ENCODE measurements around the gene AFF3. TPM values are rescaled to one million over a fixed set of nuclear protein-coding genes. Genes with fewer than 3 reads are reported as not detected.

The AFF3 gene
- total RNA-seq, 1 donor from 2014 or later, result 5.7 TPM

DNA sequence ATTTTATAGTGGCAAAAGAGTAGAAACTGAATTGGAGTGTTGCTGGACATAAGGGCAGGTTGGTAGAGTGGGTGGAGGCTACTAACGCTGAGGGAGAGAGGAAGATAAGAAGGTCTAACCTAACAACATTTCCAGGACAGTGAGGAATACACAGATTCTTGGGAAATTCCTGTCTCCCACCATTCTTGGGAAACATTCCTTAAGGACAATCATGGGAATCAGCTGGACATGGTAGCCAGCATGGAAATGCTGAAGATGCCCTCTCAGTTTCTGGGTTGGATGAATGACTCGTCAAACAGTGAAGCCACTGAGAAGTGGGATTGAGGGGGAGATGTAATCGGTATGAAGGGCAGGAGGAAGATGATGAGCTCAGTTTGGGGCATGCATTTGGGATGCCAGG, 265.4 kb downstream of the AFF3 start:
- intact Hi-C loops (cut with micrococcal nuclease), result no loop called here
- no peaks in the 10 kb centered on the region for H3K9me3 Mint-ChIP-seq
- H3K27ac Mint-ChIP-seq, result no peak overlapping the region
- H3K36me3 Mint-ChIP-seq (ENCODE audit: low read depth), result no peaks in the 10 kb centered on the region
- H3K4me1 Mint-ChIP-seq, result no peaks in the 10 kb centered on the region
- H3K4me3 Mint-ChIP-seq, result no peak overlapping the region
- H3K27me3 Mint-ChIP-seq, result peaks cover under 1% of the 10 kb centered on the region
- DNase-seq, result no peak

- no peaks in the 10 kb centered on the region for H3K9me3 Mint-ChIP-seq
- no peak overlapping the region for H3K27ac Mint-ChIP-seq
- H3K27me3 Mint-ChIP-seq, result no peaks in the 10 kb centered on the region
- H3K36me3 Mint-ChIP-seq (ENCODE audit: low read depth), result no peaks in the 10 kb centered on the region
- H3K4me3 Mint-ChIP-seq, result no peak overlapping the region
- no peak for DNase-seq
- intact Hi-C loops (cut with micrococcal nuclease), result no loop called here
- no peaks in the 10 kb centered on the region for H3K4me1 Mint-ChIP-seq
Observed at GRCh38 chr2:99875627-99876201, 266.7 kb downstream of the AFF3 start.

GRCh38 chr2:99868260-99868659, 274.1 kb downstream of the AFF3 start:
- Mint-ChIP-seq H3K9me3 (no peaks in the 10 kb centered on the region), H3K4me3 (no peak overlapping the region)
- intact Hi-C loops (cut with micrococcal nuclease), result no loop called here

GRCh38 chr2:99867770-99868169, 274.6 kb downstream of the AFF3 start:
- intact Hi-C loops (cut with micrococcal nuclease), result no loop called here
- no peaks in the 10 kb centered on the region for H3K27me3 Mint-ChIP-seq
- H3K27ac Mint-ChIP-seq, result no peak overlapping the region
- no peaks in the 10 kb centered on the region for H3K4me1 Mint-ChIP-seq
- no peak overlapping the region for H3K4me3 Mint-ChIP-seq
- no peaks in the 10 kb centered on the region for H3K9me3 Mint-ChIP-seq
- DNase-seq, result no peak
- H3K36me3 Mint-ChIP-seq (ENCODE audit: low read depth), result no peaks in the 10 kb centered on the region

More at GRCh38 chr2:99868260-99868659, 274.1 kb downstream of the AFF3 start:
- H3K4me1 Mint-ChIP-seq, result no peaks in the 10 kb centered on the region
- no peaks in the 10 kb centered on the region for H3K36me3 Mint-ChIP-seq (ENCODE audit: low read depth)
- no peak for DNase-seq
- no peaks in the 10 kb centered on the region for H3K27me3 Mint-ChIP-seq
- H3K27ac Mint-ChIP-seq, result no peak overlapping the region

- Mint-ChIP-seq H3K9me3 (no peaks in the 10 kb centered on the region), H3K36me3 (ENCODE audit: low read depth) (no peaks in the 10 kb centered on the region), H3K27me3 (no peaks in the 10 kb centered on the region), H3K27ac (no peak overlapping the region), H3K4me1 (peaks cover 8% of the 10 kb centered on the region), H3K4me3 (no peak overlapping the region)
- DNase-seq, result peak; percentile 36
- intact Hi-C loops (cut with micrococcal nuclease), result no loop called here
Observed at GRCh38 chr2:99865818-99866676, 276.3 kb downstream of the AFF3 start.

DNA sequence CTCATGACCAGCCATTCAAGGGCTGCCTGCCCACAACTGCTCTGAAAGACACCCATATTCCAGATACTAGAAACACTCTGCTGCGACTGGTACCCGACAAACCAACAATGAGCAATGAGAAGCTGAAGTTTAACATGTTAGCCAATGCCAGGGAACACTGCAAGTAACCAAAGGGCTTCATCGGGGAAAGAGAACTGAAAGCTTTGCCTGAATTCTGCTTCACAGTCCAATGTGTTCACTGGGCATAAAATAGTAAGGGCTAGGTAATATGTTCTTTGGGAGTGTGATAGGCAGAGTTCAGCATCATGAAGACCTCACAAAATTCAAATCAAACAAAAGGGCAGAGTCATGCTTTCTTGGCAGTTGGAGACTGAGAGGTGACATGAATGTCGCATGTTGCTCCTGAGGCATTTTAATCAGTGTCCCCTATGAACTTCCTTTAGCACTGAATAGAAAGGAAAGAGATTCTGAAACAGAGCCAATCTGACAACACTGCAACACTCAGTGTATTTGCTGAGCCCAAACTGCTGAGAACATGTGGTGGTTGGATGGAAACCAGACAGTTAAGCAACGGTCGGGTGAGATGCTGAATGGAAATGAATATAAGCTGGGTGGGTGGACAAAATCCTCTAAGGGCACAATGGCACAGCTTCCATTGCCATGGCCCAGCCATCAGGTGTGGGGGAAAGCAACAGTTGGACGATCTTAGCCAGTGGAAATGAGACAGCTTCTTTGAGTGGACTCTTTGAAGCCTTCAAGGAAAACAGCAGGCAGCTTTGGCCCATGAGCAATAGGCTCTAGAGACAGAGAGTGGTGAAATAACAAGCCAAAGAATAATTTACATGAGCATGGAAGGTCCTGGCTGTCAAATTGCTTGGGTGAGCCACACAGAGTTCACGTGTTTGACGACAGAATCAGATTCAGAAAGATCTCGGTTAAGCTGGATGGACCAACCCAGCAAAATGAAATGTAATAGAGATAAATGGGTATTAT, 277.5 kb downstream of the AFF3 start:
- no peak for DNase-seq
- H3K4me1 Mint-ChIP-seq, result peaks cover 8% of the 10 kb centered on the region
- no peak overlapping the region for H3K27ac Mint-ChIP-seq
- H3K27me3 Mint-ChIP-seq, result no peaks in the 10 kb centered on the region
- no peaks in the 10 kb centered on the region for H3K36me3 Mint-ChIP-seq (ENCODE audit: low read depth)
- H3K4me3 Mint-ChIP-seq, result no peak overlapping the region
- H3K9me3 Mint-ChIP-seq, result no peaks in the 10 kb centered on the region
- intact Hi-C loops (cut with micrococcal nuclease), result no loop called here

- H3K4me3 Mint-ChIP-seq, result no peak overlapping the region
- intact Hi-C loops (cut with micrococcal nuclease), result no loop called here
- DNase-seq, result peak; percentile 29
Observed at GRCh38 chr2:99863903-99864270, 278.5 kb downstream of the AFF3 start.

DNA sequence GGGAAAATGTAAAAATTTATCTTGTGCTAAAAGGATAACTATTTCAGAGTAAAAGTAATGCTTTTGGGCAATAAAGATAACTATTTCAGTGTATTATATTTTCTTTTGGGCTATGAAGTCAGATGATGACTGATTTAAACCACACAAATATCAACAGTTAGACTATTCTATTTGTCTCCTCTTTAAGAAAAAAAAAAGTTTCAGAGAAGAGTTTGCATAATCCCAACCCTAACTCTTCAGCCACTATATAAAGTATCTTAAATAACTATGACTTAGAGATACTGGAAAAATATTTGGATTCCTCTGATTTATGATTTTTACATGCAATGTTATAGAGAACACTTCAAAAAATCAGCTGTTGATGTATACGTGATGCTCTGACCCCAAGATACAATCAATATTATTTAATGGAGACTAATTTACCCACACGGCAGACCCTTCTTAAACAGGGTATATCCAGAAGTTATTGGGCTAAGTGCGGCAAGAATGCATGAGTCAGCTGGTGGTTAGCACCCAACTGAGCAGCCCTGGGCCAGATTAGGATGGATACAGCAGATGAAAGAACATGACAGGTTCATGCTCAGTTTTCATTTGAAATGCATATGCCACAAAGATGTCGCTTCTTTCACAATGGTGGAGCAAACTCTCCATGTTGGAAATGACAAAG, 279.0 kb downstream of the AFF3 start:
- intact Hi-C loops (cut with micrococcal nuclease), result no loop called here
- H3K36me3 Mint-ChIP-seq (ENCODE audit: low read depth), result no peaks in the 10 kb centered on the region
- no peaks in the 10 kb centered on the region for H3K27me3 Mint-ChIP-seq
- DNase-seq, result no peak
- peaks cover 8% of the 10 kb centered on the region for H3K4me1 Mint-ChIP-seq
- no peak overlapping the region for H3K27ac Mint-ChIP-seq
- H3K9me3 Mint-ChIP-seq, result no peaks in the 10 kb centered on the region
- H3K4me3 Mint-ChIP-seq, result no peak overlapping the region

More at GRCh38 chr2:99863903-99864270, 278.5 kb downstream of the AFF3 start:
- H3K27me3 Mint-ChIP-seq, result no peaks in the 10 kb centered on the region
- no peaks in the 10 kb centered on the region for H3K9me3 Mint-ChIP-seq
- no peaks in the 10 kb centered on the region for H3K36me3 Mint-ChIP-seq (ENCODE audit: low read depth)
- peaks cover 8% of the 10 kb centered on the region for H3K4me1 Mint-ChIP-seq
- no peak overlapping the region for H3K27ac Mint-ChIP-seq

- peak; percentile 37 for DNase-seq
- no peaks in the 10 kb centered on the region for H3K27me3 Mint-ChIP-seq
- H3K36me3 Mint-ChIP-seq (ENCODE audit: low read depth), result no peaks in the 10 kb centered on the region
- intact Hi-C loops (cut with micrococcal nuclease), result no loop called here
- H3K27ac Mint-ChIP-seq, result no peak overlapping the region
- H3K4me3 Mint-ChIP-seq, result no peak overlapping the region
- no peaks in the 10 kb centered on the region for H3K9me3 Mint-ChIP-seq
- peaks cover 8% of the 10 kb centered on the region for H3K4me1 Mint-ChIP-seq
Observed at GRCh38 chr2:99862566-99862965, 279.8 kb downstream of the AFF3 start.

DNA sequence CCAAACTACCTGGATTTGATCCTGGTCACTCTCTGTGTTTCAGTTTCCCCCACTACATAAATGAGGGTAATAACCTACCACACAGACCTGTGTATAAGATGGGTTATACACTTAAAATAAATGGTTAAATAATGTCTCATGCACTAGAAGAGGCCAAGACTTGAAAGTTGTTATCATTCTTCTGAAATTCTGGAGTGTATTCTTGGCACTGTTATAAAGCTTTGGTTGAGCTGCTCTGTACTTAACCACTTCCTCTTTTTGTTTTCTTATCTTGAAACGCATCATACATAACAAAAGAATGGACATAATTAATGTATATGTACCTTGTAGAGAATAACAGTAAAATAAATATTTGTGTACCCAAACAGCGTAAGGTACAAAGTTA, 281.0 kb downstream of the AFF3 start:
- intact Hi-C loops (cut with micrococcal nuclease), result no loop called here
- H3K27ac Mint-ChIP-seq, result no peak overlapping the region

GRCh38 chr2:99860720-99861375, 281.5 kb downstream of the AFF3 start:
- Mint-ChIP-seq H3K9me3 (no peaks in the 10 kb centered on the region), H3K27me3 (no peaks in the 10 kb centered on the region), H3K27ac (no peak overlapping the region), H3K36me3 (ENCODE audit: low read depth) (no peaks in the 10 kb centered on the region), H3K4me3 (no peak overlapping the region), H3K4me1 (peaks cover 8% of the 10 kb centered on the region)
- DNase-seq, result no peak
- intact Hi-C loops (cut with micrococcal nuclease), result no loop called here

More for the DNA sequence above, 281.0 kb downstream of the AFF3 start:
- Mint-ChIP-seq H3K9me3 (no peaks in the 10 kb centered on the region), H3K27me3 (no peaks in the 10 kb centered on the region), H3K36me3 (ENCODE audit: low read depth) (no peaks in the 10 kb centered on the region), H3K4me3 (no peak overlapping the region), H3K4me1 (peaks cover 8% of the 10 kb centered on the region)
- DNase-seq, result no peak

GRCh38 chr2:99858951-99859596, 283.3 kb downstream of the AFF3 start:
- H3K9me3 Mint-ChIP-seq, result no peaks in the 10 kb centered on the region
- H3K36me3 Mint-ChIP-seq (ENCODE audit: low read depth), result no peaks in the 10 kb centered on the region
- intact Hi-C loops (cut with micrococcal nuclease), result no loop called here
- DNase-seq, result no peak
- no peak overlapping the region for H3K4me3 Mint-ChIP-seq
- H3K27me3 Mint-ChIP-seq, result no peaks in the 10 kb centered on the region
- H3K27ac Mint-ChIP-seq, result no peak overlapping the region
- H3K4me1 Mint-ChIP-seq, result peaks cover 8% of the 10 kb centered on the region
